GM12878 (cell line): ENCODE results near the gene DDX5. TPM values are rescaled to one million over a fixed set of nuclear protein-coding genes. Genes with fewer than 3 reads are reported as not detected.

Experiments
- ATAC-seq: fragments of 200-7000 bp; cut with Tn5 transposase; 3 replicates; pipeline ENCODE4 v1.9.1; 2020; ENCODE audit warnings: mild to moderate bottlenecking, moderate library complexity
- BruUV-seq: library from RNA; stranded (reverse); fragments of 400-500 nt; replicated peaks from 2 replicates; lab custom pipeline; 2021; lab: Mats Ljungman, UMichigan
- CTCF ChIA-PET: fragments of 300-600 bp; sonication (Branson Sonifier 250); formaldehyde crosslinking; extraction: SDS; loops from one replicate; lab custom pipeline; 2021; ENCODE audit warnings: inconsistent platforms; lab: Yijun Ruan, JAX
- POLR2A ChIA-PET: fragments of 350-600 bp; formaldehyde crosslinking; extraction: SDS; loops from one replicate; lab custom pipeline; 2021; ENCODE audit warnings: inconsistent platforms; lab: Charles Lee
- RAD21 ChIA-PET: fragments of 300-600 bp; sonication (Branson Sonifier 250); formaldehyde crosslinking; loops from one replicate; lab custom pipeline; 2023; ENCODE audit warnings: antibody characterized with exemption; ENCODE audit not compliant: unreplicated experiment; lab: Charles Lee
- SMC1A ChIA-PET: fragments of 300-600 bp; sonication (Branson Sonifier 250); formaldehyde crosslinking; loops from one replicate; lab custom pipeline; 2023; ENCODE audit not compliant: unreplicated experiment, uncharacterized antibody; lab: Charles Lee
- DNase-seq: peaks from one replicate; pipeline ENCODE4 v3.0.0-alpha.2; 2011; ENCODE audit warnings: low read depth, low spot score
- FAIRE-seq: peaks from 3 replicates; lab custom pipeline; 2011; peaks lifted over from hg19 to GRCh38; lab: Jason Lieb, UNC
- H2AFZ ChIP-seq: 2 replicates; pipeline ENCODE4 v1.6.0; 2011; ENCODE audit warnings: low read depth, low read length, control low read depth; ENCODE audit not compliant: control insufficient read depth
- H3K27ac ChIP-seq: 2 replicates; pipeline ENCODE4 v1.5.1; 2011; ENCODE audit warnings: control low read depth; ENCODE audit not compliant: control insufficient read depth, insufficient read depth
- H3K27me3 ChIP-seq, 2 experiments: replicated peaks in 1 of 2; 2 replicates each; pipeline versions ENCODE4 v1.6.0 to v1.6.1; 2011; ENCODE audit warnings: low read length in 1 of 2; ENCODE audit not compliant: control insufficient read depth in 2 of 2, insufficient read depth in 2 of 2
- H3K36me3 ChIP-seq, 2 experiments: 2 replicates each; pipeline ENCODE4 v1.5.1; 2011; ENCODE audit warnings: low read length in 1 of 2; ENCODE audit not compliant: control insufficient read depth in 2 of 2, insufficient read depth in 2 of 2
- H3K4me1 ChIP-seq: 2 replicates; pipeline ENCODE4 v1.6.1; 2011; ENCODE audit warnings: mild to moderate bottlenecking, low read length, moderate library complexity, mixed read lengths; ENCODE audit not compliant: control insufficient read depth, insufficient read depth
- H3K4me2 ChIP-seq: 2 replicates; pipeline ENCODE4 v1.6.0; 2011; ENCODE audit warnings: control low read depth; ENCODE audit not compliant: control insufficient read depth, insufficient read depth
- H3K4me3 ChIP-seq: fragments of 200-600 bp; sonication (generic); 2 replicates; pipeline ENCODE4 v1.5.1; 2016
- H3K79me2 ChIP-seq: 2 replicates; pipeline ENCODE4 v1.6.0; 2011; ENCODE audit warnings: low read length; ENCODE audit not compliant: control insufficient read depth, insufficient read depth
- H3K9ac ChIP-seq: 2 replicates; pipeline ENCODE4 v1.8.0; 2011; ENCODE audit warnings: low read length, control low read depth, mixed read lengths; ENCODE audit not compliant: control insufficient read depth, insufficient read depth
- H3K9me3 ChIP-seq: replicated peaks from 3 replicates; pipeline ENCODE4 v1.5.1; 2011; ENCODE audit warnings: mild to moderate bottlenecking, low read length; ENCODE audit not compliant: control insufficient read depth, insufficient read depth
- H4K20me1 ChIP-seq: 2 replicates; pipeline ENCODE4 v1.6.0; 2011; ENCODE audit not compliant: control insufficient read depth, insufficient read depth
- EP300 ChIP-seq, 2 experiments: fragments of 150-350 bp in 1 of 2; IDR thresholded peaks; 2 replicates each; pipeline ENCODE4 v1.6.1; 2011 to 2012; ENCODE audit warnings: low read depth in 2 of 2, low read length in 2 of 2, borderline replicate concordance in 1 of 2, improper control_type of control experiment in 1 of 2, inconsistent platforms in 1 of 2; ENCODE audit not compliant: control insufficient read depth in 1 of 2
- EZH2 ChIP-seq: IDR thresholded peaks from 2 replicates; pipeline ENCODE4 v1.6.1; 2012; ENCODE audit warnings: low read depth, mild to moderate bottlenecking, control low read depth, inconsistent platforms, low read length, borderline replicate concordance; ENCODE audit not compliant: control insufficient read depth
- GATAD2B ChIP-seq: fragments of 450-650 bp; conservative IDR thresholded peaks from 2 replicates; pipeline ENCODE4 v1.6.1; 2017; ENCODE audit warnings: low read depth, mild to moderate bottlenecking, moderate library complexity
- HDAC6 ChIP-seq: fragments of 200-600 bp; sonication (generic); IDR thresholded peaks from one replicate; pipeline ENCODE4 v1.8.0; 2017; ENCODE audit warnings: antibody characterized with exemption; ENCODE audit not compliant: unreplicated experiment
- KLF5 ChIP-seq: fragments of 450-650 bp; IDR thresholded peaks from 2 replicates; pipeline ENCODE4 v1.6.1; 2014; ENCODE audit warnings: mild to moderate bottlenecking; ENCODE audit not compliant: partially characterized antibody
- NFYA ChIP-seq: IDR thresholded peaks from 2 replicates; pipeline ENCODE4 v1.6.1; 2011; ENCODE audit warnings: low read depth, mild to moderate bottlenecking, low read length, improper control_type of control experiment, borderline replicate concordance
- SUZ12 ChIP-seq: fragments of 200-600 bp; sonication (generic); IDR thresholded peaks from one replicate; pipeline ENCODE4 v1.6.1; 2018; ENCODE audit warnings: antibody characterized with exemption, mild to moderate bottlenecking; ENCODE audit not compliant: unreplicated experiment
- TBL1XR1 ChIP-seq: IDR thresholded peaks from 2 replicates; pipeline ENCODE4 v1.6.1; 2012; ENCODE audit warnings: low read depth, low read length, improper control_type of control experiment
- WGBS: methylation state at CpG from one replicate; pipeline ENCODE4 v1.1.6; 2016; ENCODE audit warnings: low lambda C conversion rate; ENCODE audit not compliant: insufficient replicate concordance, insufficient coverage; ENCODE audit errors: missing lambda C conversion rate; 5-methylcytosine and 5-hydroxymethylcytosine counted together
- in situ Hi-C: fragments of 300-500 bp; cut with MboI; formaldehyde crosslinking; loops from 9 replicates; pipeline ENCODE4 v1.14.3; 2018; ENCODE audit warnings: mixed read lengths
- intact Hi-C: fragments of 100-400 bp; cut with micrococcal nuclease; formaldehyde crosslinking; loops from one replicate; pipeline ENCODE4 v1.14.2; 2022; ENCODE audit not compliant: unreplicated experiment
- polyA plus RNA-seq, 11 experiments: library from polyadenylated mRNA; depleted of rRNA in 4 of 11; unstranded in 6 of 11; stranded (reverse) in 5 of 11; fragments of >200 nt; fragmentation: Nextera tagmentation in 4 of 11; fragmentation: Illumina TruSeq in 1 of 11; extraction: Ambion mirVana in 4 of 11; extraction: Trizol in 1 of 11; gene quantifications; 1 replicate in 1 of 11; 2 replicates in 10 of 11; pipeline versions ENCODE4 v1.2.1 to v1.2.3, GENCODE V29; 2011 to 2016; ENCODE audit warnings: inconsistent platforms in 2 of 11, missing spikeins in 2 of 11, low read depth in 1 of 11
- total RNA-seq, 4 experiments: library from RNA; depleted of rRNA in 3 of 4; stranded (reverse); fragments of >200 nt in 3 of 4; fragmentation: Illumina TruSeq in 1 of 4; extraction: Trizol in 1 of 4; gene quantifications; 2 replicates each; pipeline versions ENCODE4 v1.2.1 to v1.2.3, GENCODE V29; 2013 to 2021
- TF ChIP-seq, protein P1 (sequence below): fragments of 450-650 bp; IDR thresholded peaks from 2 replicates; pipeline ENCODE4 v1.6.1; 2017; ENCODE audit warnings: mild to moderate bottlenecking, moderate library complexity
- TF ChIP-seq, protein P2 (sequence below): IDR thresholded peaks from 2 replicates; pipeline ENCODE4 v1.6.1; 2011; ENCODE audit warnings: low read depth, mild to moderate bottlenecking, low read length, moderate library complexity, borderline replicate concordance; ENCODE audit errors: extremely low read depth

DDX5 gene
- total and polyA plus RNA-seq, 10 of the 15 experiments (the other 5 are each of a cell fraction or from before 2014, with no cell fraction given): 257 to 1,423 (median 719) TPM

DNA sequence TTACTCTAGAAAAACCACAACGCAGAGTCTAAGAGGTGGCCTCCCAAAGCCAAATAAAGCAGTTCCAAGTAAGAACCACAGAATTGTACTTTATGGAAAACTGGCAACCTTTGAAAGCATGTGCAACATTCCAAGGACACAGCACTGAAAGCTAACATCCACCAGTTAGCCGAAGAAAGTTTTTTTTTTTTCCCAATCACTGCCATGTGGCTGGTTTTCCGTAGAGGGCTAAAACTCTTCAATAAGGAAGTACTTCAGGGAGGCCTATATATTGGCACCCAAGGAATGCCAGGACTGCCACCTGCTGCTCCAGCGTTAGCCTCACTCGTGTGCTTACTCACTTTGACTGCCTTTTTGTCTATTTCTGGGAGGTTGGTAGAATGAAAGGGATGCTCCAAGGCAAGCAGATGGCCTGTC, 25.9 kb upstream of the DDX5 start:
- RAD21 ChIA-PET: no interaction called here
- in situ Hi-C loops: no loop called here

More for the DNA sequence above, 25.9 kb upstream of the DDX5 start:
- no peak overlapping the region for H3K4me2 ChIP-seq
- DNase-seq (no peak), FAIRE-seq (no peak), ATAC-seq (no peak)
- ChIA-PET POLR2A (interaction anchor here (0.5 kb wide), 1 partner anchor 114 kb away, joined by 6 read pairs; no protein-coding TSS in a partner anchor), CTCF (interaction anchor here (1.1 to 2.0 kb wide), 4 partner anchors 67 to 112 kb away, joined by 3 to 10 read pairs (median 4); no protein-coding TSS in a partner anchor), SMC1A (interaction anchor here (0.7 to 1.8 kb wide), 4 partner anchors 43 to 117 kb away, joined by 3 to 7 read pairs (median 4); no protein-coding TSS in a partner anchor)
- no peak overlapping the region for H3K4me3 ChIP-seq
- H3K9ac ChIP-seq: no peak overlapping the region
- no peaks in the 10 kb centered on the region for H3K9me3 ChIP-seq
- BruUV-seq: no TSS peak
- no peak overlapping the region for H3K27ac ChIP-seq
- H4K20me1 ChIP-seq: no peaks in the 10 kb centered on the region
- intact Hi-C loops: no loop called here
- no peak overlapping the region for H2AFZ ChIP-seq
- H3K4me1 ChIP-seq: no peaks in the 10 kb centered on the region
- H3K27me3 ChIP-seq: no peaks in the 10 kb centered on the region
- 100% methylated on average over 5 of the region's 5 CpGs for WGBS
- no peaks in the 10 kb centered on the region for H3K79me2 ChIP-seq
- H3K36me3 ChIP-seq: peaks cover 14 to 55% of the 10 kb centered on the region in 2 experiments
- TF ChIP-seq TBL1XR1 (no peak), GATAD2B (no peak), HDAC6 (no peak), SUZ12 (no peak), EZH2 (no peak), EP300 (IDR thresholded peaks at IDR 0.05; ENCODE audit: borderline replicate concordance in 1 of 2, control insufficient read depth in 1 of 2, low read depth in 2 of 2, low read length in 2 of 2) (no peak), NFYA (no peak), KLF5 (no peak)
- TF ChIP-seq, protein P1, sequence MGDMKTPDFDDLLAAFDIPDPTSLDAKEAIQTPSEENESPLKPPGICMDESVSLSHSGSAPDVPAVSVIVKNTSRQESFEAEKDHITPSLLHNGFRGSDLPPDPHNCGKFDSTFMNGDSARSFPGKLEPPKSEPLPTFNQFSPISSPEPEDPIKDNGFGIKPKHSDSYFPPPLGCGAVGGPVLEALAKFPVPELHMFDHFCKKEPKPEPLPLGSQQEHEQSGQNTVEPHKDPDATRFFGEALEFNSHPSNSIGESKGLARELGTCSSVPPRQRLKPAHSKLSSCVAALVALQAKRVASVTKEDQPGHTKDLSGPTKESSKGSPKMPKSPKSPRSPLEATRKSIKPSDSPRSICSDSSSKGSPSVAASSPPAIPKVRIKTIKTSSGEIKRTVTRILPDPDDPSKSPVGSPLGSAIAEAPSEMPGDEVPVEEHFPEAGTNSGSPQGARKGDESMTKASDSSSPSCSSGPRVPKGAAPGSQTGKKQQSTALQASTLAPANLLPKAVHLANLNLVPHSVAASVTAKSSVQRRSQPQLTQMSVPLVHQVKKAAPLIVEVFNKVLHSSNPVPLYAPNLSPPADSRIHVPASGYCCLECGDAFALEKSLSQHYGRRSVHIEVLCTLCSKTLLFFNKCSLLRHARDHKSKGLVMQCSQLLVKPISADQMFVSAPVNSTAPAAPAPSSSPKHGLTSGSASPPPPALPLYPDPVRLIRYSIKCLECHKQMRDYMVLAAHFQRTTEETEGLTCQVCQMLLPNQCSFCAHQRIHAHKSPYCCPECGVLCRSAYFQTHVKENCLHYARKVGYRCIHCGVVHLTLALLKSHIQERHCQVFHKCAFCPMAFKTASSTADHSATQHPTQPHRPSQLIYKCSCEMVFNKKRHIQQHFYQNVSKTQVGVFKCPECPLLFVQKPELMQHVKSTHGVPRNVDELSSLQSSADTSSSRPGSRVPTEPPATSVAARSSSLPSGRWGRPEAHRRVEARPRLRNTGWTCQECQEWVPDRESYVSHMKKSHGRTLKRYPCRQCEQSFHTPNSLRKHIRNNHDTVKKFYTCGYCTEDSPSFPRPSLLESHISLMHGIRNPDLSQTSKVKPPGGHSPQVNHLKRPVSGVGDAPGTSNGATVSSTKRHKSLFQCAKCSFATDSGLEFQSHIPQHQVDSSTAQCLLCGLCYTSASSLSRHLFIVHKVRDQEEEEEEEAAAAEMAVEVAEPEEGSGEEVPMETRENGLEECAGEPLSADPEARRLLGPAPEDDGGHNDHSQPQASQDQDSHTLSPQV: no peak
- TF ChIP-seq, protein P2, sequence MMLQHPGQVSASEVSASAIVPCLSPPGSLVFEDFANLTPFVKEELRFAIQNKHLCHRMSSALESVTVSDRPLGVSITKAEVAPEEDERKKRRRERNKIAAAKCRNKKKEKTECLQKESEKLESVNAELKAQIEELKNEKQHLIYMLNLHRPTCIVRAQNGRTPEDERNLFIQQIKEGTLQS: no peak
